Spleen (tissue), 7 donors: ENCODE measurements around the gene PLA2G4D.

ENCODE experiments used
- CTCF ChIP-seq, 11 experiments: fragments of 200-600 bp in 7 of 11; fragments of 450-650 bp in 4 of 11; sonication (generic) in 4 of 11; IDR thresholded peaks in 8 of 11; conservative IDR thresholded peaks in 3 of 11; 1 replicate in 7 of 11; 2 replicates in 4 of 11; pipeline versions ENCODE4 v1.4.0 to v1.8.0; 2016 to 2021; ENCODE audit warnings: antibody characterized with exemption in 11 of 11, inconsistent platforms in 4 of 11, mild to moderate bottlenecking in 1 of 11
- POLR2AphosphoS5 ChIP-seq, 3 donors: sonication (generic); formaldehyde crosslinking; IDR thresholded peaks; one replicate each; pipeline ENCODE4 v1.5.1; 2017; ENCODE audit warnings: antibody characterized with exemption in 3 of 3
- donor health status: DM: no; HTN: no; CAD: no; lungs with moderate emphysema.
- donor health status: DM: no; HTN: no; CAD: no.
- donor health status: DM: no; HTN: no; CAD: no.

GRCh38 chr15:42141795-42142667, 47.7 kb upstream of the PLA2G4D start:
- TF ChIP-seq POLR2AphosphoS5 (IDR thresholded peaks at IDR 0.05) = no peak
- no peak for TF ChIP-seq CTCF (IDR thresholded peaks at IDR 0.05 in 8 of 11, conservative IDR thresholded peaks at IDR 0.05 in 3 of 11)
